Activated T-cell treated with anti-CD3 and anti-CD28 coated beads, Interleukin-2, amount 50 U/mL, for 48 hours (primary cell): ENCODE measurements around the gene HAS3.
A peak's percentile ranks its signal among the peaks of the same experiment; 100 is the strongest.
"Not testable (repeated sequence)": the region's sequence is repeated elsewhere in the genome, so short reads cannot be mapped to it uniquely, and the experiment has no call there.

Experiments
- DNase-seq, 2 experiments: peaks; one replicate each; pipeline ENCODE4 v3.0.0-alpha.2; 2020

The HAS3 gene

GRCh38 chr16:69105501-69106361, at the start of gene HAS3:
Gene HAS3, plus strand, starts transcription at chr16:69105653. Its CDS starts 3,743 bp downstream, at chr16:69109396.
- peak; percentile 45 to 62 for DNase-seq

- no peak for DNase-seq
Measured at GRCh38 chr16:69055980-69056379, 49.5 kb upstream of the HAS3 start.

- no peak for DNase-seq
Measured at GRCh38 chr16:69056421-69056820, 49.0 kb upstream of the HAS3 start.

- DNase-seq, result no peak
Measured at GRCh38 chr16:69057400-69058378, 47.8 kb upstream of the HAS3 start.

- DNase-seq, result not testable (repeated sequence)
Measured at GRCh38 chr16:69063491-69063890, 42.0 kb upstream of the HAS3 start.

- DNase-seq, result no peak
Measured at GRCh38 chr16:69064124-69064763, 41.2 kb upstream of the HAS3 start.

- no peak for DNase-seq
Measured at GRCh38 chr16:69064764-69065313, 40.6 kb upstream of the HAS3 start.

GRCh38 chr16:69069504-69069903, 35.9 kb upstream of the HAS3 start:
- DNase-seq, result no peak

GRCh38 chr16:69071036-69071435, 34.4 kb upstream of the HAS3 start:
- DNase-seq, result no peak

- no peak for DNase-seq
Measured at GRCh38 chr16:69072640-69072974, 32.8 kb upstream of the HAS3 start.

GRCh38 chr16:69073181-69073702, 32.2 kb upstream of the HAS3 start:
- DNase-seq, result no peak

- no peak for DNase-seq
Measured at GRCh38 chr16:69077251-69077650, 28.2 kb upstream of the HAS3 start.

GRCh38 chr16:69078073-69078472, 27.4 kb upstream of the HAS3 start:
- DNase-seq, result no peak

GRCh38 chr16:69079697-69080096, 25.8 kb upstream of the HAS3 start:
- DNase-seq, result no peak

- DNase-seq, result no peak
Measured at GRCh38 chr16:69083306-69083941, 22.0 kb upstream of the HAS3 start.

GRCh38 chr16:69084289-69084688, 21.2 kb upstream of the HAS3 start:
- no peak for DNase-seq

GRCh38 chr16:69085032-69085695, 20.3 kb upstream of the HAS3 start:
- no peak for DNase-seq

- no peak for DNase-seq
Measured at GRCh38 chr16:69087161-69087581, 18.3 kb upstream of the HAS3 start.

GRCh38 chr16:69088684-69089083, 16.8 kb upstream of the HAS3 start:
- DNase-seq, result no peak

- peak; percentile 41 to 52 for DNase-seq
Measured at GRCh38 chr16:69089091-69089910, 16.2 kb upstream of the HAS3 start.

- DNase-seq, result no peak
Measured at GRCh38 chr16:69093974-69094373, 11.5 kb upstream of the HAS3 start.
